ENCODE results near the gene PIGQ.

GRCh38 chr16:630815-631405 is 61.1 kb downstream of the PIGQ start, which contains the start of gene WFIKKN1:
- TF ChIP-seq, protein P1, sequence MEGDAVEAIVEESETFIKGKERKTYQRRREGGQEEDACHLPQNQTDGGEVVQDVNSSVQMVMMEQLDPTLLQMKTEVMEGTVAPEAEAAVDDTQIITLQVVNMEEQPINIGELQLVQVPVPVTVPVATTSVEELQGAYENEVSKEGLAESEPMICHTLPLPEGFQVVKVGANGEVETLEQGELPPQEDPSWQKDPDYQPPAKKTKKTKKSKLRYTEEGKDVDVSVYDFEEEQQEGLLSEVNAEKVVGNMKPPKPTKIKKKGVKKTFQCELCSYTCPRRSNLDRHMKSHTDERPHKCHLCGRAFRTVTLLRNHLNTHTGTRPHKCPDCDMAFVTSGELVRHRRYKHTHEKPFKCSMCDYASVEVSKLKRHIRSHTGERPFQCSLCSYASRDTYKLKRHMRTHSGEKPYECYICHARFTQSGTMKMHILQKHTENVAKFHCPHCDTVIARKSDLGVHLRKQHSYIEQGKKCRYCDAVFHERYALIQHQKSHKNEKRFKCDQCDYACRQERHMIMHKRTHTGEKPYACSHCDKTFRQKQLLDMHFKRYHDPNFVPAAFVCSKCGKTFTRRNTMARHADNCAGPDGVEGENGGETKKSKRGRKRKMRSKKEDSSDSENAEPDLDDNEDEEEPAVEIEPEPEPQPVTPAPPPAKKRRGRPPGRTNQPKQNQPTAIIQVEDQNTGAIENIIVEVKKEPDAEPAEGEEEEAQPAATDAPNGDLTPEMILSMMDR (IDR thresholded peaks at IDR 0.05) = no peak
- TF ChIP-seq POLR2A (IDR thresholded peaks at IDR 0.05) = no peak
